Inferior parietal cortex (tissue), 1 donor: ENCODE results near the gene POU6F2.

Experiments
- DNase-seq: peaks from one replicate; pipeline ENCODE4 v3.0.0-alpha.2; 2016; ENCODE audit errors: extremely low spot score

The POU6F2 gene

GRCh38 chr7:39507866-39508551, 530.3 kb downstream of the POU6F2 start:
- DNase-seq: no peak

GRCh38 chr7:39509436-39509835, 531.7 kb downstream of the POU6F2 start:
- no peak for DNase-seq

- DNase-seq: no peak
These were observed 532.2 kb downstream of the POU6F2 start for GRCh38 chr7:39509912-39510311.

GRCh38 chr7:39510864-39511354, 533.2 kb downstream of the POU6F2 start:
- DNase-seq: no peak

GRCh38 chr7:39515534-39516228, 538.0 kb downstream of the POU6F2 start:
- no peak for DNase-seq

- DNase-seq: no peak
These were observed 538.8 kb downstream of the POU6F2 start for GRCh38 chr7:39516498-39516897.

- DNase-seq: no peak
These were observed 539.5 kb downstream of the POU6F2 start for GRCh38 chr7:39517240-39517639.
